ENCODE results near the gene ZNF726. TPM values are rescaled to one million over a fixed set of nuclear protein-coding genes. Genes with fewer than 3 reads are reported as not detected.
"Not testable (repeated sequence)": the region's sequence is repeated elsewhere in the genome, so short reads cannot be mapped to it uniquely, and the experiment has no call there.

Gene ZNF726
- total RNA-seq, 1 donor from 2014 or later, result 0.30 TPM

DNA sequence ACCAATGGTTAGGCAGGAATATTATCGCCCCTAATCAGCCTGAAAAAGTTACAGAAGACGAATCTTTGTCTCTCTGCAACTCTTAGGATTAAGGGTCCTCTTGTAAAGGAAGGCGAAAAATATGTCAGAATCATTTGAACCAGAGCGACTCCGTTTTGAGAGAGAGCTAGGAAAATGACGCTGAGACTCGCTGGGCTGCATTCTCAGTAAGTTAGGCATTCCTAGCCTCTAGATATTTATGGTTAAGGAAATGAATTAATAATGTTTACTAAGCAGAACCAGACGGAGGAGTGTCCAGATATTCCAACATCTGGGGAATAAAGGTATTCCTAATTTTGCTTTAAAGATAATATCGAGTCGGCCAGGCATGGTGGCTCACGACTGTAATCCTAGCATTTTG lies 755 bp upstream of the ZNF726 start:
- DNase-seq, result no peak
- no peaks in the 10 kb centered on the region for H3K9me3 ChIP-seq (replicated peaks)
- no peaks in the 10 kb centered on the region for H3K27me3 ChIP-seq (ENCODE audit: low read depth)
- peak overlapping the region; percentile 77 for H3K4me3 ChIP-seq
- TF ChIP-seq, protein P1, sequence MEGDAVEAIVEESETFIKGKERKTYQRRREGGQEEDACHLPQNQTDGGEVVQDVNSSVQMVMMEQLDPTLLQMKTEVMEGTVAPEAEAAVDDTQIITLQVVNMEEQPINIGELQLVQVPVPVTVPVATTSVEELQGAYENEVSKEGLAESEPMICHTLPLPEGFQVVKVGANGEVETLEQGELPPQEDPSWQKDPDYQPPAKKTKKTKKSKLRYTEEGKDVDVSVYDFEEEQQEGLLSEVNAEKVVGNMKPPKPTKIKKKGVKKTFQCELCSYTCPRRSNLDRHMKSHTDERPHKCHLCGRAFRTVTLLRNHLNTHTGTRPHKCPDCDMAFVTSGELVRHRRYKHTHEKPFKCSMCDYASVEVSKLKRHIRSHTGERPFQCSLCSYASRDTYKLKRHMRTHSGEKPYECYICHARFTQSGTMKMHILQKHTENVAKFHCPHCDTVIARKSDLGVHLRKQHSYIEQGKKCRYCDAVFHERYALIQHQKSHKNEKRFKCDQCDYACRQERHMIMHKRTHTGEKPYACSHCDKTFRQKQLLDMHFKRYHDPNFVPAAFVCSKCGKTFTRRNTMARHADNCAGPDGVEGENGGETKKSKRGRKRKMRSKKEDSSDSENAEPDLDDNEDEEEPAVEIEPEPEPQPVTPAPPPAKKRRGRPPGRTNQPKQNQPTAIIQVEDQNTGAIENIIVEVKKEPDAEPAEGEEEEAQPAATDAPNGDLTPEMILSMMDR (IDR thresholded peaks at IDR 0.05; ENCODE audit: borderline replicate concordance), result no peak
- no peaks in the 10 kb centered on the region for H3K36me3 ChIP-seq
- intact Hi-C loops (cut with micrococcal nuclease), result no loop called here
- H3K4me1 ChIP-seq, result peaks cover 11% of the 10 kb centered on the region
- no peak overlapping the region for H3K27ac ChIP-seq (replicated peaks)

DNA sequence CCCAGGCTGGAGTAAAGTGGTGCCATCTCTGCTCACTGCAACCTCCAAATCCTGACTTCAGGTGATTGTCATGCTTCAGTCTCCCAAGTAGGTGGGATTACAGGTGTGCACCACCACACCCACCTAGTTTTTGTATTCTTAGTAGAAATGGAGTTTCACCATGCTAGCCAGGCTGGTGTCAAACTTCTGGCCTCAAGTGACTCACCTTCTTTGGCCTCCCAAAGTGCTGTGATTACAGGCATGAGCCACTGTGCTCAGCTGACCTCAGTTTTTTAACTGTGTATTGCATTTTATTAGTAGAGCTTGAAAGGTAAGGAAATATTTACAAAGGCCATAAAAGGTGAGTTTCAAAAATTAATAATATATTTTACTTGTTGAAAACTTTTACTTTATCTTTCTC lies 2.3 kb downstream of the ZNF726 start:
- intact Hi-C loops (cut with micrococcal nuclease), result no loop called here

DNA sequence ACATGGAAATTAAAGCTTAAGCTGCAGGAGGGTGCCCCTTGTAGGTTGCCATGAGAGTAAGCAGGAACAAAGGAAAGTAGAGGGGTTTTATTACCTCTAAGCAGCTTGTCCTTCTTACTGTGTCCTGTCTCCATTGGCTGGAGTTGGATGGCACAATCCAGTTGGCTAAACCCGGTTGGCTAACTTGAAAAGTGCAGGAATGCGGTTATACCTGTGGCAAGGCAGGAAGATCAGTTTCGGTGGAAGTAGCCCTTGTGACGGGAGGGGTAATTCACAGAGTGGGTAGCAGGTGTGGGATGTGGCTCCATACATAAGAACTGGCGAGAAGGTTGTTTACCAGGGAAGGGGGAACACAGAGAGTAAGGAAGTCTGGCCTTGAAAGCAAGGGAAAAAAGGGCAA lies 3.2 kb downstream of the ZNF726 start:
- TF ChIP-seq, protein P1 (IDR thresholded peaks at IDR 0.05; ENCODE audit: borderline replicate concordance), result no peak
- Histone ChIP-seq H3K36me3 (no peaks in the 10 kb centered on the region), H3K27ac (replicated peaks) (no peak overlapping the region), H3K27me3 (ENCODE audit: low read depth) (no peaks in the 10 kb centered on the region), H3K9me3 (replicated peaks) (no peaks in the 10 kb centered on the region), H3K4me3 (no peak overlapping the region), H3K4me1 (peaks cover 11% of the 10 kb centered on the region)
- intact Hi-C loops (cut with micrococcal nuclease), result no loop called here
- DNase-seq, result no peak

More for the DNA sequence above, 2.3 kb downstream of the ZNF726 start:
- H3K27ac ChIP-seq (replicated peaks), result no peak overlapping the region
- H3K27me3 ChIP-seq (ENCODE audit: low read depth), result no peaks in the 10 kb centered on the region
- TF ChIP-seq, protein P1 (IDR thresholded peaks at IDR 0.05; ENCODE audit: borderline replicate concordance), result no peak
- no peaks in the 10 kb centered on the region for H3K36me3 ChIP-seq
- H3K4me1 ChIP-seq, result peaks cover 11% of the 10 kb centered on the region
- DNase-seq, result no peak
- H3K4me3 ChIP-seq, result no peak overlapping the region
- no peaks in the 10 kb centered on the region for H3K9me3 ChIP-seq (replicated peaks)

DNA sequence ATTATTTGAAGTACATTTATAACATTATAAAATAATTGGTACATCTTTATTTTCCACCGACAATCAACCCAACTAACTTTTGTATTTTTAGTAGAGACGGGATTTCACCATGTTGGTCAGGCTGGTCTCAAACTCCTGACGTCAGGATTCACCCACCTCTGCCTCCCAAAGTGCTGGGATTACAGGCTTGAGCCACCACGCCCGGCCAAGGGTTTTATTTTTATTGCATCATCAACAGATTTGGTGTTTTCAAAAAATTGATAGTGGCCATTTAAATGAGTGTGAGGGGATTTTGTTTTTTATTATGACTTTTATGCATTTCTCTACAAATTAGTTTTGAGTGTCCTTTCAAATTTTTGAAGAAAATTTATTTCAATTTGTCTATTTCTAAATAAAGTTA lies 10.6 kb downstream of the ZNF726 start:
- Histone ChIP-seq H3K4me1 (no peaks in the 10 kb centered on the region), H3K9me3 (replicated peaks) (peaks cover 6% of the 10 kb centered on the region), H3K27ac (replicated peaks) (no peak overlapping the region), H3K36me3 (no peaks in the 10 kb centered on the region), H3K4me3 (no peak overlapping the region), H3K27me3 (ENCODE audit: low read depth) (no peaks in the 10 kb centered on the region)
- intact Hi-C loops (cut with micrococcal nuclease), result no loop called here
- no peak for DNase-seq
- TF ChIP-seq, protein P1 (IDR thresholded peaks at IDR 0.05; ENCODE audit: borderline replicate concordance), result no peak

DNA sequence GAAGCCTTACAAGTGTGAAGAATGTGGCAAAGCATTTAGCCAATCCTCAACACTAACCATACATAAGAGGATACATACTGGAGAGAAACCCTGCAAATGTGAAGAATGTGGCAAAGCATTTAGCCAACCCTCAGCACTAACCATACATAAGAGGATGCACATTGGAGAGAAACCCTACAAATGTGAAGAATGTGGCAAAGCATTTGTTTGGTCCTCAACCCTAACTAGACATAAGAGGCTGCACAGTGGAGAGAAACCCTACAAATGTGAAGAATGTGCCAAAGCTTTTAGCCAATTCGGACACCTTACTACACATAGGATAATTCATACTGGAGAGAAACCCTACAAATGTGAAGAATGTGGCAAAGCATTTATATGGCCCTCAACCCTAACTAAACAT lies 18.2 kb downstream of the ZNF726 start:
- Histone ChIP-seq H3K36me3 (no peaks in the 10 kb centered on the region), H3K27ac (replicated peaks) (no peak overlapping the region), H3K4me1 (no peaks in the 10 kb centered on the region), H3K9me3 (replicated peaks) (peaks cover 66% of the 10 kb centered on the region), H3K27me3 (ENCODE audit: low read depth) (no peaks in the 10 kb centered on the region), H3K4me3 (no peak overlapping the region)
- TF ChIP-seq, protein P1 (IDR thresholded peaks at IDR 0.05; ENCODE audit: borderline replicate concordance), result no peak
- intact Hi-C loops (cut with micrococcal nuclease), result no loop called here
- DNase-seq, result no peak

DNA sequence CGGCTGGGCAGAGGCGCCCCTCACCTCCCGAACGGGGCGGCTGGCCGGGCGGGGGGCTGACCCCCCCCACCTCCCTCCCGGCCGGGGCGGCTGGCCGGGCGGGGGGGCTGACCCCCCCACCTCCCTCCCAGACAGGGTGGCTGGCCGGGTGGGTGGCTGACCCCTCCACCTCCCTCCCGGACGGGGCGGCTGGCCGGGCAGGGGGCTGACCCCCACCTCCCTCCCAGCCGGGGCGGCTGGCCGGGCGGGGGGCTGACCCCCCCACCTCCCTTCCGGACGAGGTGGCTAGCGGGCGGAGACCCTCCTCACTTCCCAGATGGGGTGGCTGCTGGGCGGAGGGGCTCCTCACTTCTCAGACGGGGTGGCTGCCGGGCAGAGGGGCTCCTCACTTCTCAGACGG lies 22.3 kb downstream of the ZNF726 start:
- intact Hi-C loops (cut with micrococcal nuclease), result not testable (repeated sequence)

More for the DNA sequence above, 22.3 kb downstream of the ZNF726 start:
- not testable (repeated sequence) for H3K27me3 ChIP-seq (ENCODE audit: low read depth); H3K27ac ChIP-seq (replicated peaks); H3K4me1 ChIP-seq; DNase-seq; H3K4me3 ChIP-seq; H3K36me3 ChIP-seq
- H3K9me3 ChIP-seq (replicated peaks), result peaks cover 59% of the 10 kb centered on the region
